HG03520 (cell line): ENCODE data around the gene CHCHD5.
"Not testable (repeated sequence)": the region's sequence is repeated elsewhere in the genome, so short reads cannot be mapped to it uniquely, and the experiment has no call there.

Experiments
- ATAC-seq: cut with Tn5 transposase; IDR thresholded peaks from one replicate; pipeline ENCODE4 v1.9.1; 2021; ENCODE audit warnings: mild to moderate bottlenecking, moderate library complexity; ENCODE audit not compliant: unreplicated experiment

The CHCHD5 gene

DNA sequence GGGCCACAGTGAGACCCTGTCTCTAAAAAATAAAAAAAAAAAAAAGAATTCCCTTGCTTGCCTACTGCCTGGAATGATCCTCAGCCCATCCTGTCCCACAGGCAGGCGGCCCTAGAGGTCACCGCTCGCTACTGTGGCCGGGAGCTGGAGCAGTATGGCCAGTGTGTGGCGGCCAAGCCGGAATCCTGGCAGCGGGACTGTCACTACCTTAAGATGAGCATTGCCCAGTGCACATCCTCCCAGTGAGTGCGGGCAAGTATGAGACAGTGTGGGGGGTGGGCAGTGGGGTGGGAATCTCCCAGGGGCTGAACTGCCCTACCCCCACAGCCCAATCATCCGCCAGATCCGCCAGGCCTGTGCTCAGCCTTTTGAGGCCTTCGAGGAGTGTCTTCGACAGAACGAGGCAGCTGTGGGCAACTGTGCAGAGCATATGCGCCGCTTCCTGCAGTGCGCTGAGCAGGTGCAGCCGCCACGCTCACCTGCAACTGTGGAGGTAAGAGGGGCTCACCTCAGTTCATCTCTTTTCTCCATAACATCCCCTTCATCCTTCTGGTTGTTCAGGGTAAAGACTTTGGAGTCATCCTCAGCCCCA lies 1.6 kb downstream of the CHCHD5 start:
- ATAC-seq, result no peak

DNA sequence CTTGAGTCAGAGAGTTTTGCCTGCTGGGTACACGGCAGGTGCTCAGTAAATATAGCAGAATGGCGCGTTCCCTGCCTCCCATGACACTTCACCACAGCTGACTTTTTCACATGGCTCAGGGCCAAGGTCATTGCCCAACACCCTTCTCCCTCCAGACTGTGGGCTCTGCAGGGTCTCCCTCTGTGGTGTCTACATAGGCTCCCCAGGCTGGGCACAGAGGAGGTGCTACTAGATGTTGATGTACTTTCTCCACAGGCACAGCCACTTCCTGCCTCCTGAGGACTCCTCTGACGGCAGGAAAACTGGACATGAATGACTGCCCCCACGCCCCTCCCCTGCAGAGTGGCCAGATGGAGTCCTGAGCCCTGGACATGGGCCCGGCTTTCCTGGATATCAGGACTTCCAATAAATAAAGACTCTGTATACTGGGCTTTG lies 4.2 kb downstream of the CHCHD5 start:
- ATAC-seq, result no peak

DNA sequence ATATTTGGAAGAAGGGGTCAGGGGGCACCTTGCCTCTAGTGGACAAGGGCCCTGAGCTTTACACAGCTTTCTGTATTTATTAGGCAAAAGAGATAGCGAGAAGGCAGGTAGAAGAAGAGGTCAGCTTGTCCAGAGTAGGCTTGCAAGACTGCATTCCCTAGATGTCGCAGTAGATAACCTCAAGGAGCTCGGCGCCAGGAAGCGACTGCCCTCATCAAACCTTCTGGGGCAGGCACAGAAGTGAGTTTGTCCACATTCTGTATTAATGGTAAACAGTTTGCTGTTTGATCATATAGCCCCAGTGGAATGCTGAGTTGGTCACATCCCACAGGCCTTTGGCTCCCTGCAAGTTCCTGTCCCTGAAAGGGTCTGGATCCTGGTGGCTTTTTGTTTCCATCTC lies 7.0 kb downstream of the CHCHD5 start:
- no peak for ATAC-seq

- no peak for ATAC-seq
Observed at GRCh38 chr2:112593736-112594135, 9.3 kb downstream of the CHCHD5 start.

- no peak for ATAC-seq
Observed at GRCh38 chr2:112597537-112598322, 13.3 kb downstream of the CHCHD5 start.

DNA sequence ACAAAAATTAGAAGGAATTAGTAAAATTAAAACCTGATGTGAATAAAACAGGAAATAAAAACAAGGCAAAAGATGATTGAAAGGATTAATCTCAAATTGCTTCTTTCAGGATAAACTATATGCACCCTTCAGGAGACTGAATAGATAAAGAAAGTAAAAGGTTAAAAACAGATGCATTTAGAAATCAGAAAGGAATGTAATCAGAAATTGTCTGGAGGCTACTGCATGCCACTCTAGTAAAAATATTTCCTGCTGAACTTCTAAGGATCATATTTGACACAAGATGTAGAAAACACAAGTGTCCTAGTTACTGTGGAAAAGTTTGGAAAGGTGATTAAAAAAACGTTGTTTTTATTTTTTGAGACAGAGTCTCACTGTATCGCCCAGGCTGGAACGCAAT lies 16.2 kb downstream of the CHCHD5 start:
- ATAC-seq, result no peak

- no peak for ATAC-seq
Observed at GRCh38 chr2:112601754-112602153, 17.3 kb downstream of the CHCHD5 start.

DNA sequence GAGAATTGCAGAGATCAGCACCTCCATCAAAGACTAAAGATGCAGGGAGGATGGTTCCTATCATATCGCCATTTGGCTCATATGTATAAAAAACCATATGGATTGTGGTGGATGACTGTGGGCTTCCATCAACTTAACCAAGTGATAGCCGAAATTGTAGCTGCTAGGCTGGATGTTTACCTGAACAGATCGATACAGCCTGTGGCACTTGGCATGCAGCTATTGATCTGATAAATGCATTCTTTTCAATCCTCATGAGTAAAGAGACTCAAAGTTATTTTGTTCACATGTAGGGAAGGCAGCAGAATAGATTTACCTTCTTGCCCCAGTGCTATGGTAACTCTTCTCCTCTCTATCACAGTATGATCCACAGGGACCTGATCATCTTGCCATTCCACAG lies 18.5 kb downstream of the CHCHD5 start:
- ATAC-seq, result no peak

GRCh38 chr2:112603731-112604130 lies 19.3 kb downstream of the CHCHD5 start:
- ATAC-seq, result no peak

GRCh38 chr2:112604952-112605351 lies 20.5 kb downstream of the CHCHD5 start:
- no peak for ATAC-seq

- no peak for ATAC-seq
Observed at GRCh38 chr2:112605926-112606325, 21.5 kb downstream of the CHCHD5 start.

GRCh38 chr2:112606547-112606946 lies 22.1 kb downstream of the CHCHD5 start:
- ATAC-seq, result no peak

DNA sequence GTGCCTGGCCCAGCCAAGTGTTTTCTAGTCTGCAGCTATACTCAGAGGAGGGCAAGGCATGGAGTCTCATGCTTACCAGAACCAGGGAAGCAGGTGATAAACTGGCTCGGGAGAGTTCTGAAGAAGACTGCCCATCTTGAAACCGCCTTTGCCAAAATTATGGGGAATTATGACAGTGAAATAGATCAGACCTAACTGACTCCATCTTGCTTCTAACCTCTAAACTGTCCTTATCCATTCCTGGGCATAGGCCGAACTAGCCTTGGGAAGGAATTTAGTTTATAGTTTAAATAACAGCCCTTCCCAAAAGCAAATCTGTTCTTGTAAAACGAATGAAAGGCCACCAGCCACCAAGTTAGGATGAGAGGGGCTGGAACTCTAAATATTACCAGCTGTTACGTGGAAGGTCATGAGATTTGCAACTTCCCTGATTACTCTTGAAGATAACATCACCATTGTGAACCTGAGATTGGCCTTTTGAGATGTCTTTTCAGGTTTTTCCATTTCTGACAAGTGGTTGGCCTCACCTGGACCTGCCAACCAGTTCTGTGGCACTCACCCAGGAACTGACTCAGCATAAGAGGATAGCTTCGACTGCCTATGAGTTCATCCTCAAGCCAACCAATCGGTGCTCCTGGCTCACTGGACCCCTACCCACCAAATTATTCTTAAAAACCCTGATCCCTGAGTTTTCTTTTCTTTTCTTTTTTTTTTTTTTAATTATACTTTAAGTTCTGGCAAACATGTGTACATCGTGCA lies 23.4 kb downstream of the CHCHD5 start:
- no peak for ATAC-seq

DNA sequence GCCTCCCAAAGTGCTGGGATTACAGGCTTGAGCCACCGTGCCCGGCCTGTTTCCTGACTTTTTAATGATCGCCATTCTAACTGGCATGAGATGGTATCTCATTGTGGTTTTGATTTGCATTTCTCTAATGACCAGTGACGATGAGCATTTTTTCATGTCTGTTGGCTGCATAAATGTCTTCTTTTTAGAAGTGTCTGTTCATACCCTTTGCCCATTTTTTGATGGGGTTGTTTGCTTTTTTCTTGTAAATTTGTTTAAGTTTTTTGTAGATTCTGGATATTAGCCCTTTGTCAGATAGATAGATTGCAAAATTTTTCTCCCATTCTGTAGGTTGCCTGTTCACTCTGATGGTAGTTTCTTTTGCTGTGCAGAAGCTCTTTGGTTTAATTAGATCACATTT lies 24.9 kb downstream of the CHCHD5 start:
- ATAC-seq, result not testable (repeated sequence)

- ATAC-seq, result not testable (repeated sequence)
Observed at GRCh38 chr2:112612283-112612682, 27.9 kb downstream of the CHCHD5 start.

DNA sequence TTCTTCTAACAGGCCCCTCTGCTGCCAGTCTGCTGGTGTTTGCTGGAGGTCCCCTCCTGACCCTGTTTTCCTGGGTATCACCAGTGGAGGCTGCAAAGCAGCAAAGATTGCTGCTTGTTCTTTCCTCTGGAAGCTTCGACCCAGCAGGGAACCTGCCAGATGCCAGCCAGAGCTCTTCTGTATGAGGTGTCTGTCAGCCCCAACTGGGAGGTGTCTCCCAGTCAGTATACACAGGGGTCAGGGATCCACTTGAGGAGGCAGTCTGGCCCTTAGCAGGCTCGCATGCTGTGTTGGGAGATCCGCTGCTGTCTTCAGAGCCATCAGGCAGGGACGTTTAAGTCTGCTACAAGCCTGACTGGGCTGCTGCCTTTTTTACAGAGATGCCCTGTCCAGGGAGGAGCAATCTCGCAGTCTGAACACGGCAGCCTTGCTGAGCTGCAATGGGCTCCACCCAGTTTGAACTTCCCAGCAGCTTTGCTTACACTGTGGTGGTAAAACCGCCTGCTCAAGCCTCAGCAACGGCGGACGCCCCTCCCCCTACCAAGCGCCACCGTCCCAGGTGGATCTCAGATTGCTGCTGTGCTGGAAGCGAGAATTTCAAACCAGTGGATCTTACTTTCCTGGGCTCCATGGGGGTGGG lies 29.9 kb downstream of the CHCHD5 start:
- ATAC-seq, result no peak

GRCh38 chr2:112615051-112615450 lies 30.6 kb downstream of the CHCHD5 start:
- ATAC-seq, result no peak

DNA sequence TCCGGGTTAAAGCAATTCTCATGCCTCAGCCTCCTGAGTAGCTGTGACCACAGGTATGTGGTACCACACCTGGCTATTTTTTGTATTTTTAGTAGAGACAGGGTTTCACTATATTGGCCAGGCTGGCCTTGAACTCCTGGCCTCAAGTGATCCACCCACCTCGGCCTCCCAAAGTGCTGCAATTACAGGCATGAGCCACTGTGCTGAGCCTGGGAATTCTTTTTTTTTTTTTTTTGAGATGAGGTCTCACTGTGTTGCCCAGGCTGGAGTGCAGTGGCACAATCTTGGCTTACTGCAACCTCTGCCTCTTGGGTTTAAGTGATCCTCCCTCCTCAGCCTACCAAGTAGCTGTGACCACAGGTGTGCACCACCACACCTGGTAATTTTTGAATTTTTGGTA lies 31.4 kb downstream of the CHCHD5 start:
- not testable (repeated sequence) for ATAC-seq

DNA sequence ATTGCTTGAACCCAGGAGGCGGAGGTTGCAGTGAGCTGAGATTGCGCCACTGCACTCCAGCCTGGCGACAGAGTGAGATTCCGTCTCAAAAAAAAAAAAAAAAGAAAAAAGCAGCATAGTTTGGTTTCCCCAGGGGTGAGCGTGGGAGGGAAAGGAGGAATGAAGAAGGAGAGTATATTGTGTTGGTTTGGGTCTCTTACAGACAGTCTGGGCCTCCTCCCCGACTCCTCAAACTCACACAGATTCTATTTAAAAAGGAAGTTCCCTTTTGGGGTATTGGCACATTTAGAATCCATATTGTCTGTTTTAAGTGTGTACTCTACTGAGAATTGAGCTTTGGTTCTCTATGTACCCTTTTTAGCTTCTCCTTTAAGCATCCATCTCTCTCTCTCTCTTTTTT lies 34.0 kb downstream of the CHCHD5 start:
- ATAC-seq, result no peak

- no peak for ATAC-seq
Observed at GRCh38 chr2:112621790-112622527, 37.5 kb downstream of the CHCHD5 start.

- no peak for ATAC-seq
Observed at GRCh38 chr2:112622528-112622849, 38.1 kb downstream of the CHCHD5 start.
